Fibroblast of villous mesenchyme (primary cell): ENCODE results near the gene YWHAG. TPM values are rescaled to one million over a fixed set of nuclear protein-coding genes. Genes with fewer than 3 reads are reported as not detected.
"Not testable (repeated sequence)": the region's sequence is repeated elsewhere in the genome, so short reads cannot be mapped to it uniquely, and the experiment has no call there.

ENCODE experiments used
- DNase-seq: peaks from one replicate; pipeline ENCODE4 v3.0.0-alpha.2; 2010; ENCODE audit warnings: low read depth
- H3K4me3 ChIP-seq: 2 replicates; pipeline ENCODE4 v1.5.1; 2011; ENCODE audit warnings: low read depth, mild to moderate bottlenecking, low read length
- total RNA-seq: library from RNA; depleted of rRNA; stranded (reverse); fragments of >200 nt; gene quantifications from 2 replicates; pipeline ENCODE4 v1.2.3, GENCODE V29; 2012
- TF ChIP-seq, protein P1 (sequence below): IDR thresholded peaks from 2 replicates; pipeline ENCODE4 v1.5.1; 2012; ENCODE audit warnings: low read depth, mild to moderate bottlenecking, low read length; ENCODE audit not compliant: insufficient read depth

Gene YWHAG
- total RNA-seq, 1 donor, result 141 TPM

DNA sequence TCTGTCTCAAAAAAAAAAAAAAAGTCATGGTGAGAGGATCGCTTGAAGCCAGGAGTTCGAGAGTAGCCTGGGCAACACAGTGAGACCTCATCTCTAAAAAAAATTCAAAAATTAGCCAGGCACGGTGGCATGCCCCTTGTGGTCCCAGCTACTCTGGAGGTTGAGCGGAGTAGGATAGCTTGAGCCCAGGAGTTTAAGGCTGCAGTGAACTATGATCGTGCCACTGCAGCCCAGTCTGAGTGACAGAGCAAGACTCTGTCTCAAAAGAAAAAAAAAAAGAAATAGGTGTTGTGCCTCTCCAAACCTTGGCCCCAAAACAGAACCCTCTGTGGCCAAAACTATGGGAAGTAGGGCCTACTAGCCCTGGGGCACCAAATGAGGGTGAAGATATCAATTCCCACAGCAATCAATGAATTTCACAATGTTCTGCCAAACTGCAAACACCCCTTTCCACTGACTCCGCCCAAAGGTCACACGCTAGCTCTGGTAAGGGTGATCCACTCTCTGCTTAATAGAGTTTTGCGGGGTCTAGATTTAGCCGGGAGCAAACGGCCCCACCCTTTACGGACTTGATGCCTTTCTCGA is 33.8 kb upstream of the YWHAG start:
- peak overlapping the region; percentile 35 for H3K4me3 ChIP-seq
- no peak for DNase-seq
- TF ChIP-seq, protein P1, sequence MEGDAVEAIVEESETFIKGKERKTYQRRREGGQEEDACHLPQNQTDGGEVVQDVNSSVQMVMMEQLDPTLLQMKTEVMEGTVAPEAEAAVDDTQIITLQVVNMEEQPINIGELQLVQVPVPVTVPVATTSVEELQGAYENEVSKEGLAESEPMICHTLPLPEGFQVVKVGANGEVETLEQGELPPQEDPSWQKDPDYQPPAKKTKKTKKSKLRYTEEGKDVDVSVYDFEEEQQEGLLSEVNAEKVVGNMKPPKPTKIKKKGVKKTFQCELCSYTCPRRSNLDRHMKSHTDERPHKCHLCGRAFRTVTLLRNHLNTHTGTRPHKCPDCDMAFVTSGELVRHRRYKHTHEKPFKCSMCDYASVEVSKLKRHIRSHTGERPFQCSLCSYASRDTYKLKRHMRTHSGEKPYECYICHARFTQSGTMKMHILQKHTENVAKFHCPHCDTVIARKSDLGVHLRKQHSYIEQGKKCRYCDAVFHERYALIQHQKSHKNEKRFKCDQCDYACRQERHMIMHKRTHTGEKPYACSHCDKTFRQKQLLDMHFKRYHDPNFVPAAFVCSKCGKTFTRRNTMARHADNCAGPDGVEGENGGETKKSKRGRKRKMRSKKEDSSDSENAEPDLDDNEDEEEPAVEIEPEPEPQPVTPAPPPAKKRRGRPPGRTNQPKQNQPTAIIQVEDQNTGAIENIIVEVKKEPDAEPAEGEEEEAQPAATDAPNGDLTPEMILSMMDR, result no peak

DNA sequence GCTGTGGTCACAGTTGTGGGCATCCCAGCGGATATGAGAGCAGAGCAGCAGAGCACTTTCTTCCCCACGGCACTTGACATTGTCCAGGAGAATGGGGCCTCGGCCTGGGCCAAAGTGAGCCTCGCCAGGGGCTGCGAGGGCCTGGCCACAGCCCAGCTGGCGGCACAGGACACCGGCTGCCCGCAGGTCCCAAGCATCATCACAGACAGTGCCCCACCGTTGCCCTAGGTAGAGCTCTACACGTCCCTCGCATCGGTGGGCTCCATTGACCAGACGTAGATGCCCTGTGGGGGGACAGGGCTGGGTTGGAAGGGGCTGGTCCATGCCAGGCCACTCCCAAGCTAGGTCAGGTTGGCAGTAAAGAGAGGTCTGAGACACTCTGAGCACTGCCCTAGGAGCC is 31.3 kb upstream of the YWHAG start:
- H3K4me3 ChIP-seq, result no peak overlapping the region
- DNase-seq, result no peak
- TF ChIP-seq, protein P1, result no peak

DNA sequence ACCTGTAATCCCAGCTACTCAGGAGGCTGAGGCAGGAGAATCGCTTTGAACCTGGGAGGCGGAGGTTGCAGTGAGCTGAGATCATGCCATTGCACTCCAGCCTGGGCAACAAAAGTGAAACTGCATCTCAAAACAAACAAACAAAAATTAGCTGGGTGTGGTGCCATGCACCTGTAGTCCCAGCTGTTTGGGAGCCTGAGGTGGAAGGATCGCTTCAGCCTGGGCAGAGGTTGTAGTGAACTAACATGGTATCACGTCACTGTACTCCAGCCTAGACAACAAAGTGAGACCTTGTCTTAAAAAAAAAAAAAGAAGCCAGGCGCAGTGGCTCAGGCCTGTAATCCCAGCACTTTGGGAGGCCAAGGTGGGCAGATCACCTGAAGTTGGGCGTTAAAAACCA is 29.0 kb upstream of the YWHAG start:
- not testable (repeated sequence) for H3K4me3 ChIP-seq, DNase-seq

DNA sequence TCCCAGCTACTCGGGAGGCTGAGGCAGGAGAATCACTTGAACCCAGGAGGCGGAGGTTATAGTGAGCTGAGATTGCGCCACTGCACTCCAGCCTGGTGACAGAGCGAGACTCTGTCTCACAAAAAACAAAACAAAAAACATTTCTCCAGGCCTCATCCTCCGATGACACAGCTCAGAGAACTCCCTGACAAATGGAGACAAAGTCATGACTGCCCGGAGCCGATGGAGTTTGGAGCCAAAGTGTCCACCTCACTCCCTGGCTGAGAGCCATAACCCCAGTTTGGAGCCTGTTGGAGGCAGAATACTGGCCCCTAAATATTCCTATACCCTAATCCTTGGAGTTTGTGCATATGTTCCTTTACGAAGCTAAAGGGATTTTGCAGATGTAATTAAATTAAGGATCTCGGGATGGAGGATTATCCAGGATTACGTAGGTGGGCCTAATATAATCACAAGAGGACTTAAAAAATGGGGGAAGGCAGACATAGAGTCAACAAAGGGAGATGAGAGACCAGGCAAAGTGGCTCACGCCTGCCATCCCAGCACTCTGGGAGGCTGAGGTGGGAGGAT is 28.0 kb upstream of the YWHAG start:
- TF ChIP-seq, protein P1, result no peak
- DNase-seq, result no peak

DNA sequence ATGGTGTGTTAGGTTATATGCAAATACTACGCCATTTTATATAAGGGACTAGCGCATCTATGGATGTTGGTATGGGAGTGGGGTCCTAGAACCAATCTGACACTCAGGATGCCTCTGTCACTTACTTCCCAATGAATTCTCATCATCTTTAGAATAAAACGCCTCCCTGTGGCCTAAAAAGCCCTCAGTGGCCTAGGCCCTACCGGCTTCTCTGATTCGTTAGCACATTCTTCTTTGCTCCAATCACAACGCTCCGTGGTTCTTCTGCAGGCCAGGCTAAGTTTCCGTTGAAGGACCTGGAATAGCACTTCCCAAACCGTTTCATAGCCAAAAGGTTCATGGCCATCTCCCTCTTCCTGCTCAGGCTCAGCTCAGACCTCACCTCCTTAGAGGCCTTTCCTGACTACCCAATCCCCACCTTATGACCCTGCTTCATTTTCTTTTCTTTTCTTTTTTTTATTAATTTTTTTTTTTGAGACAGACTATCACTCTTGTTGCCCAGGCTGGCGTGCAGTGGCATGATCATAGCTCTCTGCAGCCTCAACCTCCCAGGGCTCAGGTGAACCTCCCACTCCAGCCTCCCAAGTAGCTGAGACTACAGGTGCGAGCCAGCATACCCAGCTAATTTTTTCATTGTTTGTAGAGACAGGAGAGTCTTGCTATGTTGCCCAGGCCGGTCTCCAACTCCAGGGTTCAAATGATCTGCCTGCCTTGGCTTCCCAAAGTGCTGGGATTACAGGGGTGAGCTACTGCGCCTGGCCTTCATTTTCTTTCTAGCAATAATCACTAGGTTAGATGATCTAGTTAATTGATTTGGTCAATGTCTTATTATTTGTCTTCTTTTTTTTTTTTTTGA is 24.5 kb upstream of the YWHAG start:
- no peak overlapping the region for H3K4me3 ChIP-seq
- no peak for DNase-seq
- TF ChIP-seq, protein P1, result no peak

More for the DNA sequence above, 28.0 kb upstream of the YWHAG start:
- H3K4me3 ChIP-seq, result no peak overlapping the region

DNA sequence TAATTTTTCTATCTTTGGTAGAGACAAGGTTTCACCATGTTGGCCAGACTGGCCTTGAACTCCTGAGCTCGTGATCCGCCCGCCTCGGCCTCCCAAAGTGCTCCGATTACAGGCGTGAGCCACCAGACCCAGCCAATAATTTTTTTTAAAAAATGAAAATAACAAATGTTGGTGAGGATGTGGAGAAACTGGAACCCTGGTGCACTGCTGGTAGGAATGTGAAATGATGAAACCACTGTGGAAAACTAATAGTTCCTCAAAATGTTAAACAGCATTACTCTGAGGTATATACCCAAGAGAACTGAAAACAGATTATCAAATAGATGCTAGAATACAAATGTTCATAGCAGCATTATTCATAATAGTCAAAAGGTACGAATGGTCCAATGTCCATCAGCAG is 23.0 kb upstream of the YWHAG start:
- H3K4me3 ChIP-seq, result no peak overlapping the region
- TF ChIP-seq, protein P1, result peak; percentile 21
- DNase-seq, result no peak

DNA sequence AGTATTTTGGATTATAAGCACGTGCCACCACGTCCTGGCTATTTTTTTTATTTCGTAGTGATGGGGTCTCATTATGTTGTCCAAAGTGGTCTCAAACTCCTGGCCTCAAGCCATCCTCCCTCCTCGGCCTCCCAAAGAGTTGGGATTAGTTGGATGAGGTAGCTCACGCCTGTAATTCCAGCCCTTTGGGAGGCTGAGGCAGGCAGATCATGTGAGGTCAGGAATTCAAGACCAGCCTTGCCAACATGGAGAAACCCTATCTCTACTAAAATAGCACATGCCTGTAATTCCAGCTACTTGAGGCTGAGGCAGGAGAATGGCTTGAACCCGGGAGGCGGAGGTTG is 21.8 kb upstream of the YWHAG start:
- TF ChIP-seq, protein P1, result no peak
- DNase-seq, result no peak
- H3K4me3 ChIP-seq, result peak overlapping the region; percentile 50
